Left renal pelvis (tissue), 4 donors: ENCODE data around the gene ANKRD53. TPM values are rescaled to one million over a fixed set of nuclear protein-coding genes. Genes with fewer than 3 reads are reported as not detected.
"Not testable (repeated sequence)": the region's sequence is repeated elsewhere in the genome, so short reads cannot be mapped to it uniquely, and the experiment has no call there.

Experiments used
- DNase-seq, 4 donors: peaks; one replicate each; pipeline ENCODE4 v3.0.0-alpha.2; 2013; ENCODE audit warnings: low read depth in 4 of 4, low spot score in 3 of 4
- polyA plus RNA-seq, 4 donors: library from polyadenylated mRNA; unstranded; fragments of 120-200 nt; gene quantifications; one replicate each; pipeline ENCODE4 v1.2.1, GENCODE V29; 2013; ENCODE audit not compliant: insufficient read length in 4 of 4

ANKRD53 gene
- polyA plus RNA-seq, 4 donors = 1.0 to 1.8 (median 1.3) TPM

- no peak for DNase-seq
Observed at GRCh38 chr2:71003966-71004755, 25.7 kb downstream of the ANKRD53 start.

DNA sequence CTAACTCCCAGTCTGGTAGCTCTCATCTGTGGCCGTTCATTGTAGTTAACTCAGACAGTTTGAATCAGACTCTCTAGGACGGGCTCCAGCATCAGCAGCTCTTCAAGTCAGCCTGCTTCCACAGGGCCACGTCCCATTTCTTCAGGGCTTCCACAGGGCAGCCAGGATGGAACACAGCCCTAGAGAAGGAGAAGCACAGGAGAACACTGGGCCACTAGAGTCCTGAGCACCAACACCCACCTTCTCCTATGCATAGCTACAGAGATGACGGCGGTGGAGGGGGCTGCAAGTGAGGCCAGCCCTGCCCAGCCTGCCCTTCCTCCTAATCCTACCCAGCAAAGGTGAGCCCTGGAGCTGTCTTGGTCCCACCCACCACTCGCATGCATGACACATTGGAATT, 26.4 kb downstream of the ANKRD53 start:
- DNase-seq = no peak

- no peak for DNase-seq
Observed at GRCh38 chr2:71005271-71006202, 27.1 kb downstream of the ANKRD53 start.

GRCh38 chr2:71006323-71006722, 27.9 kb downstream of the ANKRD53 start:
- no peak for DNase-seq

GRCh38 chr2:71006955-71007799, 28.7 kb downstream of the ANKRD53 start:
- DNase-seq = no peak

DNA sequence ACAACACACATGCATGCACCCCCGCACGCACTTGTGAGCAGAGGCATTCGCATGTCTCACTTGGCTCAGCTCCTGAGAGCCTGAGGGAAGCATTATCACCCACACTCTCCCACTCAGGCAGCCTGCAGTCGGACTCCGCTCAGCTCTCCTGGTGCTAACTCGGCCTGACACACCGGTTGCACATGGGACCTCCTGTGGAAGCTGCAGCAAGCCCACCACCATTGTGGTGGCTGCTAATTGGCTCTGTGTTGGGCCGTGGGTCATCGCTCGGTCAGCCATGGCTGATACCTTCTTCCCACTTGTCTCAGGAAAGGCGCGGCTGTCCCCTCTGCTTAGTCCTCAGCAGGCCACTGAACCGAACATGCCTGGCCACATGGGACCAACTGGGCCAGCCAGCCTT, 29.9 kb downstream of the ANKRD53 start:
- no peak for DNase-seq

DNA sequence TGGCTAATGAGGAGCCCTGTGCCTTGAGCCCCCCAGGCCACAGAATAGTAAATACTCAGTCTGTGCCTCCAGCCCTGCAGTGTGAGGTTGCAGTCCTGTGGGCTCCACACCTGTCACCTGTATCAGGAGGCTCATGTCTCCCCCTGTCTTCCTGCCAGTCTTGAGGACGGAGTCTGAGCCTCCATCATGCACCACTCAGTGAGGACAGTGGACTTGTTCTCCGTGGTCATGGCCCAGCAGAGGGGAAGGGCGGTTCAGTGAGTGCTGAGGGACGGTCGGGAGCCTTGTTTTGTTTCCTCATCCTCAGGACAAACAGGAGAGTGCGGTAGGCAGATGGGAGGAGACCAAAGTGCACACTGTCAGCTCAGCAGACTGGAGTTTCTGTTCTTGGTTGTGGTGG, 33.4 kb downstream of the ANKRD53 start:
- not testable (repeated sequence) for DNase-seq

DNA sequence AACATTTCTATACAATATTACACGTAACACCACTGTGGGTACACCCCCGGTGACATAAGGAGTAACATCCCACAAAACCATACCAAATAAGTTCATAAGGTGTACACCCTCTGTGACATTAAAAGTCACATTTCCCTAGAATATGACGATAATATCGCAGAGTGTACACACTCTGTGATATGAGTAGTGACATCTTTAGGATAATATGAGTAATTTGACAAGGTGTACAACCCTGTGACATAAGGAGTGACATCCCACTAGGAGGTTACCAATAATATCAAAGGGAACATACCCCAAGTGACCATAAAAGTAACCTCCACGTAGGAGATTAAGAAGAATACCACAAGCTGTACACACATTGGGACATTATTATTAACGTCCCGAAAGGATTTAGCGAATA, 40.2 kb downstream of the ANKRD53 start:
- DNase-seq = no peak

DNA sequence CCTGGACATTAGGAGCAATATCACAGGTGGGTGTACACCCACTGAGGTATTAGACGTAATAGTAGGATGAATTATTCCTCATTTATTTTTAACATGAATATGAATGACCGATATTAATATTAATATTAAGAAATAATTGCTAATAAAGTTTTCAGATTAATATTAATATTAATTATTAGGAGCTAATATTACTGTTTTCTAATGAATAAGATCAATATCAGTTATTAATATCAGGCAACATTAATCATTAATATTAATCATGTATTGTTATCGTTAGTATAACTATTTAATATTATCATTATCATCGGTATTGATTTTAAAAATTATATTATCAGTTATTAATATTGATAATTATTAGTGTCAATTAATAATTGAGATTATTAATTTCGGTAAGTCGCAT, 41.6 kb downstream of the ANKRD53 start:
- not testable (repeated sequence) for DNase-seq

DNA sequence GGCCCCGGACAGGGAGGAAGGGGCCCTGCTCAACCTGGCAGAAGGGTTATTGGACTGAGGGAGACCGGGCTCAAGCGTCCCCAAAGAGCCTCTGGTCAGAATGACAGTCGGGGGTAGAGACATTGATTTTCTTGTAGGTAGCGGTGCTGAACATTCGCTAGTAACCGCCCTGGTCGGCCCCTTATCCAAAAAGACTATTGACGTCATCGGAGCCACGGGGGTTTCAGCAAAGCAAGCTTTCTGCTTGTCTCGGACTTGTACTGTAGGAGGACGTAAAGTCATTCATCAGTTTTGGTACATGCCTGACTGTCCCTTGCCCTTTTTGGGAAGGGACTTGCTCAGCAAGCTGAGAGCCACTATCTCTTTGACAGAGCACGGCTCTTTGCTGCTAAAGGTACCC, 43.0 kb downstream of the ANKRD53 start:
- not testable (repeated sequence) for DNase-seq

DNA sequence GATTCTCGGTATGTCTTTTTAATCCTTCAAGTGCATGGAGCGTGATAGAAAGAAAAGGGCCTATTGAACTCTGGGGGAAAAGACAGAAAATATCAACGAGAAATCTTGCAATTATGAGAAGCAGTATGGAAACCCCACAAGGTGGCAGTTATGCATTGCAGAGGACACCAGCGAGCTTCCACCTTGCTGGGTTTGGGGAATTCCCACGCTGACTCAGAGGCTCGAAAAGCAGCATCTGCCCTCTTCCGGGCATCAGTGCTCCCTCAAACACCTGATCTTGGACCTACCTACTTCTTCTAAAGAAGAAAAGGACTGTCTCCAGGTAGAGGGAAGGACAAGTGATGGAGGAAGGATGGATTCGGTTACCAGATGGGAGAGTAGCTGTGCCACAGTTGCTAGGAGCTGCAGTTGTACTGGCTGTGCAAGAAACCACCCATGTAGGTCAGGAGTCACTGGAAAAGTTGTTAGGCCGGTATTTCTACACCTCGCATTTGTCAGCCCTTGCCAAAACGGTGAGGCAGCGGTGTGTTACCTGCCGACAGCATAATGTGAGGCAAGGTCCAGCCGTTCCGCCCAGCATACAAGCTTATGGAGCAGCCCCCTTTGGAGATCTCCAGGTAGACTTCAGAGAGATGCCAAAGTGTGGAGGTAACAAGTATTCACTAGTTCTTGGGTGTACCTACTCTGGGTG, 45.3 kb downstream of the ANKRD53 start:
- DNase-seq = peak in 2 of 4 donors; percentile 24 to 33

Other genes starting within 250 kb of the ANKRD53 start
- gene ADD2, start 210.4 kb upstream of the ANKRD53 start, polyA plus RNA-seq = 1 to 10 TPM; 3.7 to 6.3 (median 6.0) TPM
- gene FIGLA, start 188.0 kb upstream of the ANKRD53 start, polyA plus RNA-seq = not detected
- under 1 TPM in 3 of 4 donors, not detected in 1; 0.07 to 0.15 (median 0.09) TPM for gene CLEC4F, start 158.0 kb upstream of the ANKRD53 start, polyA plus RNA-seq
- under 1 TPM in 3 of 4 donors, not detected in 1; 0.09 to 0.14 (median 0.10) TPM for gene CD207, start 142.8 kb upstream of the ANKRD53 start, polyA plus RNA-seq
- gene VAX2, start 78.1 kb upstream of the ANKRD53 start, polyA plus RNA-seq = 1 to 10 TPM in 1 of 4 donors, under 1 TPM in 1, not detected in 2; 0.75 to 1.6 TPM
- gene ATP6V1B1, start 42.7 kb upstream of the ANKRD53 start, polyA plus RNA-seq = 10 to 100 TPM in 3 of 4 donors, 1 to 10 TPM in 1; 1.5 to 80.6 (median 64.2) TPM
- 10 to 100 TPM; 50.2 to 64.0 (median 53.8) TPM for gene TEX261, start 16.2 kb downstream of the ANKRD53 start, polyA plus RNA-seq
- gene NAGK, start 90.0 kb downstream of the ANKRD53 start, polyA plus RNA-seq = 100 to 1,000 TPM in 1 of 4 donors, 10 to 100 TPM in 3; 70.0 to 106 (median 84.9) TPM
- gene MCEE, start 151.6 kb downstream of the ANKRD53 start, polyA plus RNA-seq = 10 to 100 TPM; 22.3 to 25.5 (median 22.7) TPM
- gene MPHOSPH10, start 152.0 kb downstream of the ANKRD53 start, polyA plus RNA-seq = 10 to 100 TPM; 42.6 to 55.5 (median 46.5) TPM
- gene PAIP2B, start 248.5 kb downstream of the ANKRD53 start, polyA plus RNA-seq = 10 to 100 TPM in 3 of 4 donors, 1 to 10 TPM in 1; 6.5 to 20.5 (median 18.4) TPM